Mucosa of gallbladder (tissue), 1 donor: Measurements from ENCODE around the gene SLC25A25. TPM values are rescaled to one million over a fixed set of nuclear protein-coding genes. Genes with fewer than 3 reads are reported as not detected.
"Not testable (repeated sequence)": the region's sequence is repeated elsewhere in the genome, so short reads cannot be mapped to it uniquely, and the experiment has no call there.

Experiments
- DNase-seq: peaks from one replicate; pipeline ENCODE4 v3.0.0-alpha.2; 2020; ENCODE audit warnings: low spot score
- total RNA-seq: library from RNA; stranded (reverse); gene quantifications from one replicate; pipeline ENCODE4 v1.2.1, GENCODE V29; 2021
- donor health status: DM: no; HTN: no; CAD: no.

SLC25A25 gene
- total RNA-seq, 1 donor from 2014 or later: 77.7 TPM

GRCh38 chr9:128051932-128052709 lies 15.9 kb upstream of the SLC25A25 start:
- peak; percentile 80 for DNase-seq

GRCh38 chr9:128053560-128053959 lies 14.5 kb upstream of the SLC25A25 start:
- DNase-seq: no peak

GRCh38 chr9:128054087-128054486 lies 13.9 kb upstream of the SLC25A25 start:
- no peak for DNase-seq

- peak; percentile 53 for DNase-seq
Observed at GRCh38 chr9:128055344-128056040, 12.5 kb upstream of the SLC25A25 start.

GRCh38 chr9:128056086-128056485 lies 11.9 kb upstream of the SLC25A25 start:
- DNase-seq: no peak

- DNase-seq: peak; percentile 59
Observed at GRCh38 chr9:128056887-128057723, 10.9 kb upstream of the SLC25A25 start.

- no peak for DNase-seq
Observed at GRCh38 chr9:128057724-128058409, 10.2 kb upstream of the SLC25A25 start.

GRCh38 chr9:128059365-128059983 lies 8.6 kb upstream of the SLC25A25 start:
- DNase-seq: no peak

- DNase-seq: no peak
Observed at GRCh38 chr9:128061275-128061960, 6.6 kb upstream of the SLC25A25 start.

GRCh38 chr9:128062279-128062678 lies 5.8 kb upstream of the SLC25A25 start:
- no peak for DNase-seq

GRCh38 chr9:128062846-128063831 lies 4.9 kb upstream of the SLC25A25 start:
- DNase-seq: no peak

GRCh38 chr9:128065907-128066712 lies 1.9 kb upstream of the SLC25A25 start:
- DNase-seq: no peak

- peak; percentile 99 for DNase-seq
Observed at GRCh38 chr9:128066713-128067644, 1.1 kb upstream of the SLC25A25 start, which contains the start of gene NAIF1. Gene NAIF1, minus strand, starts transcription at chr9:128067320. Its CDS starts 219 bp downstream, at chr9:128067101.

- DNase-seq: no peak
Observed at GRCh38 chr9:128068386-128069205, 564 bp downstream of the SLC25A25 start.

- DNase-seq: no peak
Observed at GRCh38 chr9:128070874-128071273, 2.8 kb downstream of the SLC25A25 start.

GRCh38 chr9:128071475-128071874 lies 3.4 kb downstream of the SLC25A25 start:
- not testable (repeated sequence) for DNase-seq
